ENCODE results near the gene NFYA. TPM values are rescaled to one million over a fixed set of nuclear protein-coding genes. Genes with fewer than 3 reads are reported as not detected.

NFYA gene
- total and polyA plus RNA-seq, 9 of the 15 experiments (the other 6 are each of a cell fraction or from before 2014, with no cell fraction given), result 7.3 to 37.1 (median 21.8) TPM

GRCh38 chr6:41147917-41148316 lies 75.1 kb downstream of the NFYA start:
- no TSS peak for BruUV-seq (replicated peaks)
- H2AFZ ChIP-seq (ENCODE audit: low read depth, low read length), result no peak overlapping the region
- H3K4me2 ChIP-seq (ENCODE audit: insufficient read depth, low read length), result no peak overlapping the region
- POLR2A ChIA-PET, result no interaction called here
- no peak for ATAC-seq
- no peaks in the 10 kb centered on the region for H3K9me1 ChIP-seq (ENCODE audit: control insufficient read depth, insufficient read depth, low read length)
- H3K27ac ChIP-seq (ENCODE audit: extremely low read depth, low read depth, low read length), result no peak overlapping the region
- intact Hi-C loops (cut with micrococcal nuclease), result no loop called here
- no peak for DNase-seq (ENCODE audit: extremely low read depth in 1 of 4, low spot score in 3 of 4)
- H3K27me3 ChIP-seq (ENCODE audit: control insufficient read depth in 2 of 2, insufficient read depth in 2 of 2, low read length in 2 of 2), result peaks cover 0 to 28% of the 10 kb centered on the region in 2 experiments; a peak in 3 of 5 replicates
- H3K4me3 ChIP-seq, result no peak overlapping the region
- FAIRE-seq, result no peak
- no peak for TF ChIP-seq RBM25 (IDR thresholded peaks at IDR 0.05; ENCODE audit: low read depth, low read length, severe bottlenecking)
- no peak for TF ChIP-seq CCNT2 (IDR thresholded peaks at IDR 0.05; ENCODE audit: borderline replicate concordance, extremely low read depth, insufficient read length, low read depth, low read length)
- no peak for TF ChIP-seq SMARCA5 (IDR thresholded peaks at IDR 0.05)
- H3K9me3 ChIP-seq (replicated peaks; ENCODE audit: control insufficient read depth, insufficient read depth, low read depth, low read length), result no peaks in the 10 kb centered on the region
- H3K36me3 ChIP-seq (ENCODE audit: control insufficient read depth, insufficient read depth, low read length), result no peaks in the 10 kb centered on the region
- in situ Hi-C loops (cut with MboI), result no loop called here
- CTCF ChIA-PET (ENCODE audit: low intra/inter-chr PET ratio), result no interaction called here
- no peaks in the 10 kb centered on the region for H3K79me2 ChIP-seq (ENCODE audit: control insufficient read depth, insufficient read depth, low read length)
- peaks cover 4% of the 10 kb centered on the region; the same call in 1 of the 2 replicates for H4K20me1 ChIP-seq (replicated peaks; ENCODE audit: control insufficient read depth, insufficient read depth, low read length)
- H3K9ac ChIP-seq (ENCODE audit: insufficient read depth in 1 of 2, low read depth in 2 of 2, low read length in 2 of 2), result no peak overlapping the region
- WGBS (ENCODE audit: insufficient coverage, low coverage, missing lambda C conversion rate), result 0% methylated on average over 1 of the region's 1 CpG
- H3K4me1 ChIP-seq (replicated peaks in 1 of 2; ENCODE audit: control insufficient read depth in 2 of 2, insufficient read depth in 2 of 2, low read length in 2 of 2), result no peaks in the 10 kb centered on the region

Other genes starting within 250 kb of the NFYA start
Only the 7 nearest of the 9 such genes appear.
- gene UNC5CL, start 33.8 kb upstream of the NFYA start, total RNA-seq (2014; rRNA removed), result 0.33 and 0.95 TPM in 2 replicates
- gene UNC5CL, start 33.8 kb upstream of the NFYA start, total RNA-seq (2014; rRNA removed; fragmentation: Illumina TruSeq; extraction: Trizol), result 0.35 and 0.40 TPM in 2 replicates
- 0.33 and 0.53 TPM in 2 replicates for gene UNC5CL, start 33.8 kb upstream of the NFYA start, total RNA-seq (2015; rRNA removed; fragmentation: Illumina TruSeq; extraction: Trizol)
- 0.64 and 0.78 TPM in 2 replicates for gene UNC5CL, start 33.8 kb upstream of the NFYA start, total RNA-seq (2021)
- gene UNC5CL, start 33.8 kb upstream of the NFYA start, polyA plus RNA-seq (2011; rRNA removed), result 0.82 and 1.7 TPM in 2 replicates
- gene UNC5CL, start 33.8 kb upstream of the NFYA start, polyA plus RNA-seq (2014; fragmentation: Illumina TruSeq; extraction: Trizol), result 0.59 and 0.80 TPM in 2 replicates
- gene UNC5CL, start 33.8 kb upstream of the NFYA start, polyA plus RNA-seq (2014; fragmentation: Nextera tagmentation; extraction: Ambion mirVana), result under 1 TPM in 1 of 2 experiments, not detected in 1; 0.07 TPM
- 1.8 TPM in 2 replicates for gene UNC5CL, start 33.8 kb upstream of the NFYA start, polyA plus RNA-seq (2014; rRNA removed)
- gene TSPO2, start 30.5 kb upstream of the NFYA start, total RNA-seq (2014; rRNA removed), result not detected in 2 replicates
- not detected in 2 replicates for gene TSPO2, start 30.5 kb upstream of the NFYA start, total RNA-seq (2014; rRNA removed; fragmentation: Illumina TruSeq; extraction: Trizol)
- not detected in 2 replicates for gene TSPO2, start 30.5 kb upstream of the NFYA start, total RNA-seq (2015; rRNA removed; fragmentation: Illumina TruSeq; extraction: Trizol)
- gene TSPO2, start 30.5 kb upstream of the NFYA start, total RNA-seq (2021), result not detected in 2 replicates
- gene TSPO2, start 30.5 kb upstream of the NFYA start, polyA plus RNA-seq (2011; rRNA removed), result 0.12 TPM in 1 of 2 replicates, not detected in the other
- not detected in 2 replicates for gene TSPO2, start 30.5 kb upstream of the NFYA start, polyA plus RNA-seq (2014; fragmentation: Illumina TruSeq; extraction: Trizol)
- gene TSPO2, start 30.5 kb upstream of the NFYA start, polyA plus RNA-seq (2014; fragmentation: Nextera tagmentation; extraction: Ambion mirVana), result not detected
- gene TSPO2, start 30.5 kb upstream of the NFYA start, polyA plus RNA-seq (2014; rRNA removed), result not detected in 2 replicates
- not detected in 2 replicates for gene APOBEC2, start 19.8 kb upstream of the NFYA start, total RNA-seq (2014; rRNA removed)
- gene APOBEC2, start 19.8 kb upstream of the NFYA start, total RNA-seq (2014; rRNA removed; fragmentation: Illumina TruSeq; extraction: Trizol), result not detected in 2 replicates
- not detected in 2 replicates for gene APOBEC2, start 19.8 kb upstream of the NFYA start, total RNA-seq (2015; rRNA removed; fragmentation: Illumina TruSeq; extraction: Trizol)
- not detected in 2 replicates for gene APOBEC2, start 19.8 kb upstream of the NFYA start, total RNA-seq (2021)
- not detected in 2 replicates for gene APOBEC2, start 19.8 kb upstream of the NFYA start, polyA plus RNA-seq (2011; rRNA removed)
- not detected in 2 replicates for gene APOBEC2, start 19.8 kb upstream of the NFYA start, polyA plus RNA-seq (2014; fragmentation: Illumina TruSeq; extraction: Trizol)
- 1 to 10 TPM in 1 of 2 experiments, under 1 TPM in 1; 0.25 to 1.6 TPM for gene APOBEC2, start 19.8 kb upstream of the NFYA start, polyA plus RNA-seq (2014; fragmentation: Nextera tagmentation; extraction: Ambion mirVana)
- gene APOBEC2, start 19.8 kb upstream of the NFYA start, polyA plus RNA-seq (2014; rRNA removed), result not detected in 2 replicates
- gene OARD1, start 618 bp upstream of the NFYA start, total RNA-seq (2014; rRNA removed), result 32.7 and 49.3 TPM in 2 replicates
- gene OARD1, start 618 bp upstream of the NFYA start, total RNA-seq (2014; rRNA removed; fragmentation: Illumina TruSeq; extraction: Trizol), result 61.1 and 63.2 TPM in 2 replicates
- 56.2 and 60.8 TPM in 2 replicates for gene OARD1, start 618 bp upstream of the NFYA start, total RNA-seq (2015; rRNA removed; fragmentation: Illumina TruSeq; extraction: Trizol)
- gene OARD1, start 618 bp upstream of the NFYA start, total RNA-seq (2021), result 43.4 and 47.1 TPM in 2 replicates
- 38.4 and 45.7 TPM in 2 replicates for gene OARD1, start 618 bp upstream of the NFYA start, polyA plus RNA-seq (2011; rRNA removed)
- 63.2 and 65.8 TPM in 2 replicates for gene OARD1, start 618 bp upstream of the NFYA start, polyA plus RNA-seq (2014; fragmentation: Illumina TruSeq; extraction: Trizol)
- gene OARD1, start 618 bp upstream of the NFYA start, polyA plus RNA-seq (2014; fragmentation: Nextera tagmentation; extraction: Ambion mirVana), result 10 to 100 TPM; 79.6 to 88.3 TPM
- gene OARD1, start 618 bp upstream of the NFYA start, polyA plus RNA-seq (2014; rRNA removed), result 70.3 and 71.6 TPM in 2 replicates
- gene TREML1, start 81.4 kb downstream of the NFYA start, total RNA-seq (2014; rRNA removed), result not detected in 2 replicates
- not detected in 2 replicates for gene TREML1, start 81.4 kb downstream of the NFYA start, total RNA-seq (2014; rRNA removed; fragmentation: Illumina TruSeq; extraction: Trizol)
- not detected in 2 replicates for gene TREML1, start 81.4 kb downstream of the NFYA start, total RNA-seq (2015; rRNA removed; fragmentation: Illumina TruSeq; extraction: Trizol)
- gene TREML1, start 81.4 kb downstream of the NFYA start, total RNA-seq (2021), result not detected in 2 replicates
- gene TREML1, start 81.4 kb downstream of the NFYA start, polyA plus RNA-seq (2011; rRNA removed), result not detected in 2 replicates
- gene TREML1, start 81.4 kb downstream of the NFYA start, polyA plus RNA-seq (2014; fragmentation: Illumina TruSeq; extraction: Trizol), result not detected in 2 replicates
- gene TREML1, start 81.4 kb downstream of the NFYA start, polyA plus RNA-seq (2014; fragmentation: Nextera tagmentation; extraction: Ambion mirVana), result not detected
- gene TREML1, start 81.4 kb downstream of the NFYA start, polyA plus RNA-seq (2014; rRNA removed), result not detected in 2 replicates
- gene TREM2, start 90.1 kb downstream of the NFYA start, total RNA-seq (2014; rRNA removed), result not detected in 2 replicates
- gene TREM2, start 90.1 kb downstream of the NFYA start, total RNA-seq (2014; rRNA removed; fragmentation: Illumina TruSeq; extraction: Trizol), result not detected in 2 replicates
- gene TREM2, start 90.1 kb downstream of the NFYA start, total RNA-seq (2015; rRNA removed; fragmentation: Illumina TruSeq; extraction: Trizol), result not detected in 2 replicates
- gene TREM2, start 90.1 kb downstream of the NFYA start, total RNA-seq (2021), result not detected in 2 replicates
- gene TREM2, start 90.1 kb downstream of the NFYA start, polyA plus RNA-seq (2011; rRNA removed), result not detected in 2 replicates
- gene TREM2, start 90.1 kb downstream of the NFYA start, polyA plus RNA-seq (2014; fragmentation: Illumina TruSeq; extraction: Trizol), result not detected in 2 replicates
- not detected for gene TREM2, start 90.1 kb downstream of the NFYA start, polyA plus RNA-seq (2014; fragmentation: Nextera tagmentation; extraction: Ambion mirVana)
- not detected in 2 replicates for gene TREM2, start 90.1 kb downstream of the NFYA start, polyA plus RNA-seq (2014; rRNA removed)
- 1.8 and 2.6 TPM in 2 replicates for gene TREML2, start 128.2 kb downstream of the NFYA start, total RNA-seq (2014; rRNA removed)
- gene TREML2, start 128.2 kb downstream of the NFYA start, total RNA-seq (2014; rRNA removed; fragmentation: Illumina TruSeq; extraction: Trizol), result 1.2 and 1.4 TPM in 2 replicates
- 0.62 and 0.64 TPM in 2 replicates for gene TREML2, start 128.2 kb downstream of the NFYA start, total RNA-seq (2015; rRNA removed; fragmentation: Illumina TruSeq; extraction: Trizol)
- 1.9 and 2.2 TPM in 2 replicates for gene TREML2, start 128.2 kb downstream of the NFYA start, total RNA-seq (2021)
- 0.34 and 0.86 TPM in 2 replicates for gene TREML2, start 128.2 kb downstream of the NFYA start, polyA plus RNA-seq (2011; rRNA removed)
- gene TREML2, start 128.2 kb downstream of the NFYA start, polyA plus RNA-seq (2014; fragmentation: Illumina TruSeq; extraction: Trizol), result 2.9 and 3.3 TPM in 2 replicates
- under 1 TPM; 0.20 to 0.27 TPM for gene TREML2, start 128.2 kb downstream of the NFYA start, polyA plus RNA-seq (2014; fragmentation: Nextera tagmentation; extraction: Ambion mirVana)
- gene TREML2, start 128.2 kb downstream of the NFYA start, polyA plus RNA-seq (2014; rRNA removed), result 1.3 and 1.6 TPM in 2 replicates

Measured in K562 (cell line).